Stromal cell of bone marrow (primary cell): ENCODE measurements around the gene ATP2A3.

Experiments used
- DNase-seq: peaks from one replicate; pipeline ENCODE4 v3.0.0-alpha.2; 2012; ENCODE audit warnings: low read depth

Gene ATP2A3

DNA sequence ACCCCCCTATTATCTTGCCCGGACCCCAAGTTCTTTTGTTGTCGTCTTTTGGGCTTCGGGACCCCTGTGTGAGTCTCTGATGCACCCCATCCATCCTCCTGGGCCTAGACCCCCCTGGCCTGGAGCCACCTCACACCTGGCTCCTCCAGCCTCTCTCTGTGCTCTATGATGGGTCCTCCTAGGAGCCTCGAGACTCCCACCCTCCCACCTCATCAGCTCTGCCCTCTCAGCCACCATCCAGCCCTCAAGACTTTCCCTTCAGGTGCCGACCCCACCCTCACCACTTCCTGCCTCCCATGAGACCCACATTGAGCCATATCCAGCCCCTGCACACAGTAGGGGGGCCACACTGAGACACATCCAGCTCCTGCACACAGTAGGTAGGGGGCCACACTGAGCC, 8.7 kb upstream of the ATP2A3 start:
- no peak for DNase-seq

DNA sequence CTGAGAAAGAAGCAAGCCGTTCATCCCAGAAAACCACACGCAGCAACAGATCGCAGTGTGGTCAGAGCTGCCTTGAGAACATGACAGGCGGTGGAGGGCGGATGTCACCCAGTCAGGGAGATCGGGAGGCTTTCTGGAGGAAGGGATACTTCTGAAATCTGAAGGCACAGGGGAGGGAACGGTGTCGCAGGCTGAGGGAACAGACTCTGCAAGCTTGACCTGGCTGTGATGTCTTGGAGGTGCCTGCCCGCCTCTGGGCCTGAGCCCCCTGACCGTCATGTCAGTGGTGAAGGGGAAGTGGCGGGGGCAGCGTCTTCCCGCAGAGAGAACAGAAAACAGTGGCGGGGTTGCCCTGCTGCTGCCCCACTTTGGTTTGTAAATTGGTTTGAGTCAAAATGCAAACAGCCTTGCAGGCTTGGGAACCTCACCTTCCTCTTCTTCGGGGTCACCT, 8.1 kb upstream of the ATP2A3 start:
- no peak for DNase-seq

DNA sequence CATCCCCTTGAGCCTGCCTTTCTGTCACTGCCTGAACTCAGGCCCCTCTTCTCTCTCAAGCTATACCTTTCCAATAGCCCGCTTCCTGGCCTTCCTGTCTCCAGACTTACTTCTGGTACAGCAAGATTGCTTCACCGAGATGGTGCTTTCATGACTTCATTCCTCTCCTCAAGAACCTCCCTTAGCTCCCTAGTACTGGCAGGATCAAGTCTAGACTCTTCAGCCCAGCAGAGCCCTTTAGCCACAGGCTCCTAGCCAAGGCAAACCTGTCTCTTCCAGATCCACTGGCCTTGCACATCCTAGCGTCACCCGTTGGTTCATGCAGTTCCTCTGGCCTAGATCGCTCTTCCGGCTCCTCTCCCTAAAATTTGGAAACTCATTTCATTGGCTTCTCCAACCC, 6.4 kb upstream of the ATP2A3 start:
- no peak for DNase-seq

DNA sequence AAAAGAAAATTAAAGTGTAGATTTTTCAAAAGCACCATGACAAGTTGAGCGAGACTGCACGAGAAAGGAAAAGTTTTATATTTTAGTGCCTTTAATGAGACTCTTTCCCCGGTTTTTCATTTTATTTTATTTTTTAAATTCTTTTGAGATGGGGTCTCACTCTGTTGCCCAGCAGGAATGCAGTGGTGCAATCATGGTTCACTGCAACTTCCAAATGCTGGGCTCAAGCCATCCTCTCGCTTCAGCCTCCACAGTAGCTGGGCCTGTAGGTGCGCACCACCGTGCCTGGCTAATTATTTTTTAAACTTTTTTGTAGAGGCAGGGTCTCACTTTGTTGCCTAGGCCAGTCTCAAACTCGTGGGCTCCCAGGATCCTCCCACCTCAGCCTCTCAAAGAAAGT, 5.7 kb upstream of the ATP2A3 start:
- no peak for DNase-seq

DNA sequence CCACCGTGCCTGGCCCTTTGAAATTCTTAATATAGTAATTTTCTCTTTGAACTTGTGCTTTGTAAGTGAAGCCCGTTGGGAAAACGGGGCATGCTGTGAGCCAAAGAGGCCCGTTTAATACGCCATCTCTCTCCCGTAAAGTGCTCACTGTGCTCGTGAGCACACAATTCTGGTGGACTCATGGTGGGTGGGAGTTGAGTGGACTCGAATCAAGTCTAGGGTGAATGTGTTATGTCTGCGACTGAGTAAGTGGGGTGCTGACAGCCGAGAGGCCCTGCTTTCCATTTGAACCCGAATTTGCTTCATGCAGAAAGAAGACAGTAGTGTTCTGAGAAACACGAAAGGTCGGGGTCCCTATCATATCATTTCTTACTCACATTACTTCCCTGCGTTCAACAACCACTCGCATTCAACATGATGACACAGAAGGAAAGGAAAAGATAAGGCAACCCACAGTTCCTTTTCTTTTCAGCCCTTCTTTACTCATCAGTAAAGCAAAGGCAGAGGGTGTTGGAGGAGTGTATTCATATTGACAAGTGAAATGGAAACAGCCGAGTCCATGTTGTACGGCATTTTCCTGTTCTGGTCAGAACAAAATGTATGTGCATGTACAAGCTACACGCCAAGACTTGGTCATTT, 4.8 kb upstream of the ATP2A3 start:
- DNase-seq, result no peak

DNA sequence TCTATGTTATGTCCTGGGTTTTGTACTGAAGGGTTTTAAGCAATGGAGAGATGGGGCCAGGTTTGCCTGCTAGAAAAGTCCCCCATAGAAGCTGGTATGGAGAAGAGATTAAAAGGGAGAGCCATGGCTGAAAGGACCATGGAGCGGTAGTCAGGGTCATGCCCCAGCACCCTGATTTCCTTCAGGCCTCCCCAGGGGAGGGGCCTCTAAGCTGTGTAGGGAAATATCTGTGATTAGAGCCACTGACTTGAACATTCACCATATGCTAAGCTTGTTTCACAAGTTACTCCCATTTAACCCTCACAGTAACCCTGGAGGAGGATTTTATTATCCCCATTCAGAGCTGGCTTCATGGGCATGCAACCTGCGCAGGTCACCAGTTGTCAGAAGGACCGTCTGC, 3.8 kb upstream of the ATP2A3 start:
- DNase-seq, result no peak

DNA sequence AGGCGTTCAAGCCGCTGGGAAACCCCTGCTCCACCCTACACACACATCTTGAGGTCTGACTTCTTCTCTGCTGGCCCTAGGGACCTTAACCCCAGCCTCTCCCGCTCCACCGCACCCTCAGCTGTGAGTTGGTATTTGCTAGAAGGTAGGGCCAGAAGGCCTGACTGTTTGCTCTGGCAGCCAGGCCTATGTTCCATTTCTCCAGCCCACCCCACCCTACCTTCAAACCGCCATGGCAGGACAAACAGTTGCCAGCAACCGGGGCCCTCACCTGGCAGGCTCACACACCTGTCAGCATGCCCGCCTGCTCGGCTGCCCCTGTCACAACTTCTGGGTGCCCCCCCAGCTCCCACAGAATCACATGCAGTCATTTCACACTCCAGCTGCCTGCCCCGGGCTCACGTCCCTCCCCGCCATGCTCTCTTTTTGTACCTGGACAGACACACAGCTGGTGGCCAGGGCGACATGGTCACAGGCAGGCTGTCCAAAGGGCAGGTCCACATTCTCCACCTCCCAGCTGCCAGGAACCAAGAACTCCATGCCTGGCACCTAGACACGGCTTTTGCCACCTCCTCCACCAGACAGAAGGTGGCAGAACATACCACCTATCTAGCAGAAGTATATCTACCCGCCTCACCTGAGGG, 2.6 kb upstream of the ATP2A3 start:
- DNase-seq, result no peak

DNA sequence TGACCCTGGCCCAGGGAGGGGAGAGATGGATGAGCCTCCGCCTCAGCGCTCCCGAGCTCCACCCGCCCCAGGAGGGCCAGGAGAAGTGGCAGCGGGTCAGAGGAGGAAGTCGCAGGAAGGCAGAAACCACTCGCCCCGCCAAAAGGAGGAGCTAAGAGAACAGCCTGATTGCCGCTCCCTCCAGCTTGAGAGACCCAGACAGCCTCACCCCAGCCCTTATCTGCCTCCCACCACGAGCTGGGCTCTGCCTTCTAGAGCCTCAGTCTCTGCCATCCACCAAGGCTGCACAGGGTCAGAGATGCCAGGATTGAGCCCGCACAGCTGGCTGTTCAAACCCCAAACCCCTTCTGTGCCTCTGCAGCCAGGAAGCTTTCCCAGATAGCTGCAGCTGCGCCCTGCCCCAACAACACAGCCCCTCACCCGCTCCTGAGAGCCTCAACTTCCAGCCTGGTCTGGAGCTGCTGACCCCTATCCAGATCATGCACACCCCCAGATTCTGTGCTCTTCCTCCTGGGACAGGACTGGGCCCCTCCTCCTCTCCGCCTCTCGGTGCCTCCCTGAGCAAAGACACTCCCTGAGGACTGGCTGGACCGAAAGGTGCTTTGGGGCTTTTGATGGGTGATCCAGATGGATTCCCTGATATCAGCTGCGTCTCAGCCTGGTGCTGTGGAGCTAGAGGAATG, 1.0 kb upstream of the ATP2A3 start:
- DNase-seq, result no peak

DNA sequence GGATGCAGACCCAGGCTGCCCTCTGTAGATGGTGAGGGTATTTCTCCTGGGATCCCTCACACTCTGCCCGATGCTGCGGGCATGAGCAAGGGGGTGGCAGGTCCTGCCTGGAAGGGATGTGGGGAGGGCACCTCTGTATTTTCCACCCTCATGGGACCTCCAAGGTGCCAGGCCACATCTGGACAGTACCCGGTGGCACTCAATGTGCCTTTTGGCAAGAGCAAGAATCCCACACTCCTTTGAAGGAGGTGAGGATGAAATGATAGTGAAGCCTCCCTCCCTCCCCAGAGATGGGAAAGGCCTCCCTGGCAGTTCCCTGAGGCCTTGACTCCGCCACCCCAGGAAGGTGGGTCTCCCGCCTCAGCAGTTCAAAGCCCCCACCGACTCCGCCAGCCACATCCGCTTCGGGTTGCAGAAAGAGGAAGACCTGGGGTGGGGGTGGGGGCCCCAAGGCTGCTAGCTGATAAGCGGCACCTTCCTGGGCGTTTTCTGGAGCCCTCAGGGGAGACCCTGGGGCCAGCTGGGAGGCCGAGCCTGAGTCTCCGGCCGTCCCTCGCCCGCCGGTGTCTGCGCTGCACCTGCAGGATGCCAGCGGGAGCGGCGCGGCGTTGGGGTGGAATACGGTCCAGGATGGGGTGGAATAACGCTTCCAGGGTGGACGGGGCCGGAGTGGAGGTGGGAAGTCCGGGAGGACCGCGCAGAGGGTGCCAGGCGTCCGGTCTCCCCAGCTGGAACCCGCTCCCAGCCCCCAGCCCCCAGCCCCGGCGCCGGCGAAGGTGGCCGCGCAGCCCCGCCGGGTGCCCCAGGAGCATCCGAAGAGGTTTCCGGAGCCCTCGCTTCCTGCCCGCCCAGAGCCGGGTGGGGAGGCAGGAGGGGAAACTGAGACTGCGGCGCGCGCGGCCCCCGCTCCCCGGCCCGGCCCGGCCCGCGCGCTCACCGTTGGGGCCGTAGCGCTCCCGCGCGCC, 718 bp downstream of the ATP2A3 start:
- DNase-seq, result no peak

DNA sequence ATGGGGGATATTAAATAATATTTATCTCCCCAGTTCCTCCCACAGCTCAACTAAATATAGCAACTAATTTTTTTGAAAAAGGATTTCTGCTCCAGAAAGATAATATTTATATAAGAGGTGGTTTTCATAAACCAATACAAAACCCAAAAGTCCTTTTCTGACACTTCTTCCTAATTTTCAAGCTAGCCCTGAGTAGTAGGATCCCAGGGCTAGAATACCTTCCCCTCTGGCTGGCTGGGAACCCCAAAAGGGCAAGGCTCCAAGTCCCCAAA, 1.3 kb downstream of the ATP2A3 start:
- DNase-seq, result no peak

DNA sequence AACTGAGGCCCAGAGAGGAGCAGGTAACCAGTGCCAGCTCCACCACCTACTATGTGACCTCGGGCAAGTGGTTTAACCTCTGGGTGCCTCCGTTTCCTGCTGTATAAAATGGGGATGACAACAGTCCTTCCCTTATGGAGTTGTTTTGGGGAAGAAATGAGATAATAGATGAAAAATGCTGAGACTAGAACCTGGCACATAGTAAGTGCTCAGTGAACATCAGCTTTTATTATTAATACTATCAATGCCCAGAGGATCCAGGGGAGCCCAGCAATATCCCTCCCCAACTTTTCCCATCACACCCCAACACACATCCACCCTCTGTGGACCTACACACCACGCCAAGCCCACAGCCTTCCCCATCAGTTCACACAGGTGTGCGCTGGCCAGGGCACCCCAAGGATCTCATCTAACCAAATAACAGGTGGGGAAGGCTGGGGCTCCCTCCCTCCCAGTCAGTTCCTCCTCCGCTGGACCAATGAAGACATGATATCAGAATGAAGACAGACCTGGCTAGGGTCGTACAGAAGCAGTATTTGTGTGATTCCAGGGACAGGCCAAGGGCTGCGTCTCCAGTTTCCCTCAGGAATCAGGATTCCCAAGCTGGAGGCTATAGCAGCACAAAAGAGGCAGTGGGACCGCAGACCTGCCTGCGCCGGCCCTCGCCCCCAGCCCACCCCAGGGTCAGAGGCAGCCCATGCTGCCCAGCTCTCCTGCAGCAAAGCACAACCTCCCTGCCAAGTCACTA, 1.8 kb downstream of the ATP2A3 start:
- no peak for DNase-seq

DNA sequence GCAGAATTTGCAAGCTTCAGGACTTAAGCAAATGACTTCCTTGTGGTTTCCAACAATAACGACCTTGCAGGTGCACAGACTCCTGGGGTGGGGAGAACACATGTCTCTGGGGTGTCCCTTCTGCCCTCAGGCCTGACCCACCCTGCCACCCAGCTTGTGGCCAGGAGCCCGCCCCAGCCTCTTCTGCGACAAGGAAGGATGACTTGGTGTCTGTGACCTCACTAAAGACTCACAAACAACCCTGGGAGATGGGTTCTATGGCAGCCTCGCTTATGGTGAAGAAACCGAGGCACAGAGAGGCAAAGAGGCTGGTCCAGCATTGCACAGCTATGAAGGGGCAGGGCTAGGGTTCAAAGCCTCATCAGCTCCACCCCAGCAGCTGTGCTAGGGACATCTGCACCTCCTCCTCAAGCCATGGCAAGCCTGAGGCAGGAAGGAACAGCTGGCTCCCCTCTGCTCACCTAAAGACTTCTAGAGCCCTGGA, 2.6 kb downstream of the ATP2A3 start:
- no peak for DNase-seq

DNA sequence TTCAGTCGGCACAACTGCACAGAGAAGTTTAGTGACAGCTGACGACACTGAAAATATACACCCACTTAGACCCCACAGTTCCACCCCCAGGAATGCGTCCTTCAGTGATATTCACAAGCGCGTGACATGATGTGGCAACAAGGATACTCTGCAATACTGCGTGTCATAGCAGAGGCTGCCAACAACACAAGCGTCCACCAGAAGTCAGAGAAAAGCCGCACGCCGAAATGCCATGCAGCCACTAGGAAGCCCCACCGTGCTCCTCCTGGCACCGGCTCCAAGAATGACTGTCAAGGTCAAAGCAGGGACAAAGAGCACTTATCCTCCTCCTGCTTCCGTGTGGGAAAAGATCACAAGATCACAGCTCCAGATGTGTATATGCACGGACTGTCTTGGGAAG, 3.5 kb downstream of the ATP2A3 start:
- DNase-seq, result no peak

DNA sequence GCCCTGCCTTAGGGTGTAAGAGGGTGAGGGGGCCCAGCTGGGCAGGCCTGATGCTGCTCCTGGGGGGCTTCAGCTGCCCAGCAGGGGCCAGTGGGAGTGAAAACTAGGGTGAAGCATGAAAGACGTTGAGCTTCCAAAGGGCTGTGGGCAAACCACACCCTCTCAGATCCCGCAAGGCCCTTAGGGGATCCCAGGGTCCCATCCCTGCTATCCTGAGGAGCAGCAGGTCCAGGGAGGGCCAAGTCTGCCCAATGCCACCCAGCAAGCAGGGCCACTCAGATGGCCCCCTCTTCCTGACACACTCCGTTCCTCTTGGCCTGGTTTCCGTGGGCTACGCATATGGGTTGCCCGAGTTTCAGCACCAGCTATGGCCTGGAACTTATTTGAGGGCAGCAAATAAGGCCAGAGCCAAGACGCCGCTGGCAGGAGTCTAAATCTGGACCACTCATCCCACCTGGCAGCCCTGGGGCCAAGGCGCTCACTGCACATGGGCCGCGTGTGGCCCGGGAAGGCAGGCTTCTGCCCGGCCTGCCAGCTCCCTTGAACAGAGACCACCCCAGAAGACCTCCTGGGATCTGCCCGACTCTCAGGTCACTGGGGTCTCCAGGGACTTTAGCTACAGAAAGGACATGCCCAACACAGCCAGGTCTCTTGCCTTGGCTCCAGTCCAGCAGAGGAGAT, 4.2 kb downstream of the ATP2A3 start:
- no peak for DNase-seq

DNA sequence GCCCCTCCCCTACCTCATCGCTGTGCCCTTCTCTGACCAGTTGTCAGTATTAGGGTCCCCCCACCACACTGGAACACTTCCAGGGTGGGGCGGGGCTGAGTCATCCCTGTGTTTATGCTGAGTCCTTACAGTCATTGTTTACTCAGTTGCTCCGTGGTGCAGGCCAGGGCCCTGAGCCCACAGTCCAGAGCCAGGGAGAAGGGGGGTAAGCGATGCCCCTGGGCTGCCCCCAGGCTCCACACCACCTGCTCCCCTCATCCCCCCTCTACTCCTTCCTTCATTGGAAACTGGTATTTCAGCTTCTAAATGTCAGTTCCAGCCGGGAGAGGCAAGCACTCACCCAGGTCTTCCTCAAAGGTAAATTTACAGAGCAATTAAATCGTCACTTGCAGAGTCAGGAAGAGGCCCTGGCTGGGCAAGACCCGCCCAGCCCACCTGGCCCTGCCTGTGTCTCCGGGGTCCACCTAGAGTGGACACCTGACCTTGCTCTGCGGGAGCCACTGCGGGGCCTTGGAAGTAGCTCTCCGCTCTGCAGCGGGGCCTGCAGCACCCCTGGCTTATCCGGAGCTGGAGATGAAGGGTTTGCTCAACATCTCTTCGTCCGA, 4.8 kb downstream of the ATP2A3 start:
- no peak for DNase-seq

DNA sequence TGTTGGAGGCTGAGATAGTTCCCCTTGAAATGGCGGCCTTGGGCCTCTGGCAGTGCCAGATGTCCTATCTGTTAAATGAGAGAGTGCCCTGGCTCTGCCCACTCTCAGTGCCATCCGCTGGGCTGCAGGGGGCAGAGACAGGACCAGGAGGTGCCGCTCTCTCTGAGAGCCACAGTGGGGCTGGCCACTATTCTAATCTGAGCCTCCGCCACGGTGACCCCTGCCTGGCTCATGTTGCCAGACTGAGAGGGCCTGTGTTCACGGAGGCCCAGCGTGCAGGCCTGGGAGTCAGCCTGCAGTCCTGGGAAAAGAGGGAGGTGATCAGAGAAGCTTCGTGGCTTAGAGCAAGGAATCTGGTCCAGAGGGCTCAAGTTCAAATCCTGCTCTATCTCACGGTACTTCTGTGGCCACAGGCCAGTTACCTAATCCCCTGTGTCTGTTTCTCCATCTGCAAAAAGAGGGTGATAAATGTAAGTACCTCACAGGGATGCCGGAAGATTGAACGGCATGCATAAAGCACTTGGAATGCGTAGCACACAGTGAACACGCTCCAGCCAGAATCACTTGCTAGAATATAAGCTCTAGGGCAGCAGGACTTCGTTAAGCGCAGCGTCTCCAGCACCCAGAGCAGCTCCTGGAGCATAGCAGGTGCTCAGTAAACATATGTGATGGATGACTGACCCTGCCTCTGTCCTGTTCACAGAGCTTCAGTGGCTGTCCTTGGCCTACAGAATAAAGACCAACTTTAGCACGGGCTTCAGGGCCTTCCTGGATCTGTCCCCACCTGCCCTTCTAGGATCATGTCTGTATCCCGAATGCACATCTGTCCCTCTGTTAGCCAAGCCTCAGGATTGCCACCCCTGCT, 6.3 kb downstream of the ATP2A3 start:
- DNase-seq, result no peak

DNA sequence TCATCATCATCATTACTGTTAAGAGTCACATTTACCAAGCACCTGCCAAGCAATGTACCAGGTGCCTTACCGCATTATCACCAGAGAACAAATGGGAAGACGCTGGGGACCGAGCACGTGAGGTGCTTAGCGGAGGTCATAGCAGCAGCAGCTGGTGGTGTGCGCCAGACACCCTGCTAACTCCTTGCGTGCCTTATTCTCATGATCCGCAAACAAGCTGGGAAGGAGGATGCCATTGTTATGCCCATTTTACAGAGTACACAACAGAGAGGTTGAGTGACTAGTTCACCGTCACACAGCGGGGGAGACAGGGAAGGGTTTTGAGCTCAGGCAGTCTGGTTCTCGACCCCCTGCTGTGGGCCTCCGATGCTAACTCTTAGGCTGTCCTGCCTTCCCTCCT, 7.3 kb downstream of the ATP2A3 start:
- DNase-seq, result no peak

DNA sequence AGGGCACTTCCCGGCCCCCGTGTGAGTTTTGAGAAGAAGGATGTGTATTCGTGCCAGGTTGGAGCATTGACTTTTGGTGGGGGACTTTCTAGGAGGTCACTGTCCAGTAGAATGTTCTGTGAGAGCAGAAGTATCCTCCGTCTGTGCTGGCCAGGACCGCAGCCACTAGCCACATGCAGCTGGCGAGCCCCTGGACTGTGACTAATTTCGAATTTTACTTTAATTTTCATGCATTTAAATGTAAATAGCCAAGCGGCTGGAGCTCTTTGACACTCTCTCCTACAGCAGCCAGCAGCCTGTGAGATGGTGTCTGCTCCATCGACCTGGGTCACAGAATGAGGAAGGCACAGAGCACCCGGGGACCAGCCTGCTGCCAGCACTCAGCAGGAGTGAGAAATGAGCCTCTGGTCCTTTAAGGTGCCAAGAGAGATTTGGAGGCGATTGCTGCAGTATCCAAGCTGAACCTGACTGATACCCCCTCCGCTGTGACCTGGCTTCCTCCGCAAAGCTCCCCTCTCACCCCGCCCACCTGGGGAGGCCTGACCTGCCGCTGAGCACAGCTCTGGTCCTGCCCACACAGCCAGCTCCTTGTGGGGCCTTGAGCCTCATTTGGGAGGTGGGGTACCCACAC, 7.8 kb downstream of the ATP2A3 start:
- no peak for DNase-seq

DNA sequence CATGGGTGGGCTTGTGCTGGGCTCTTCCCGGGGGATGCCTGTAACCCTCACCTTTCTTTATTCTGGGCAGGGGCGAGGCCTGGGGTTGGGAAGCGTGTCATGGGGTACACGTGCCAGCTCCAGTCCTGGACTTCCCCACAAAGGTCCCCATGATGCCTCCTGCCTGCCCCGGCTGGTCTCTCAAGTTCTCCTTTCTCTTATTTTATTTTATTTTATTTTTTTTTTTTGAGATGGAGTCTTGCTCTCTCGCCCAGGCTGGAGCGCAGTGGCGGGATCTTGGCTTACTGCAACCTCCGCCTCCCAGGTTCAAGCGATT, 8.6 kb downstream of the ATP2A3 start:
- DNase-seq, result no peak
